ENCODE measurements around the gene HSPG2.
"Not testable (repeated sequence)": the region's sequence is repeated elsewhere in the genome, so short reads cannot be mapped to it uniquely, and the experiment has no call there.

HSPG2 gene

GRCh38 chr1:21927533-21928237 lies 9.4 kb downstream of the HSPG2 start:
- Histone ChIP-seq H3K9ac (ENCODE audit: low read length) (no peak overlapping the region), H3K27me3 (ENCODE audit: control insufficient read depth, insufficient read depth, low read length) (no peaks in the 10 kb centered on the region), H3K27ac (ENCODE audit: low read length) (no peak overlapping the region), H3K4me3 (ENCODE audit: low read length) (no peak overlapping the region), H3K9me3 (ENCODE audit: control insufficient read depth, low read depth, low read length) (no peaks in the 10 kb centered on the region), H3K4me1 (ENCODE audit: control insufficient read depth, low read depth, low read length) (peaks cover 10% of the 10 kb centered on the region), H3K36me3 (ENCODE audit: control insufficient read depth, low read depth, low read length) (no peaks in the 10 kb centered on the region)

- no peak overlapping the region for H3K9ac ChIP-seq (ENCODE audit: low read length)
- H3K4me1 ChIP-seq (ENCODE audit: control insufficient read depth, low read depth, low read length) = peaks cover 9% of the 10 kb centered on the region
- H3K36me3 ChIP-seq (ENCODE audit: control insufficient read depth, low read depth, low read length) = no peaks in the 10 kb centered on the region
- no peaks in the 10 kb centered on the region for H3K9me3 ChIP-seq (ENCODE audit: control insufficient read depth, low read depth, low read length)
- H3K4me3 ChIP-seq (ENCODE audit: low read length) = no peak overlapping the region
- no peaks in the 10 kb centered on the region for H3K27me3 ChIP-seq (ENCODE audit: control insufficient read depth, insufficient read depth, low read length)
- no peak overlapping the region for H3K27ac ChIP-seq (ENCODE audit: low read length)
Observed at GRCh38 chr1:21926814-21927532, 10.1 kb downstream of the HSPG2 start.

GRCh38 chr1:21926065-21926464 lies 11.0 kb downstream of the HSPG2 start:
- Histone ChIP-seq H3K4me3 (ENCODE audit: low read length) (no peak overlapping the region), H3K9ac (ENCODE audit: low read length) (no peak overlapping the region), H3K27me3 (ENCODE audit: control insufficient read depth, insufficient read depth, low read length) (no peaks in the 10 kb centered on the region), H3K27ac (ENCODE audit: low read length) (no peak overlapping the region), H3K36me3 (ENCODE audit: control insufficient read depth, low read depth, low read length) (no peaks in the 10 kb centered on the region), H3K4me1 (ENCODE audit: control insufficient read depth, low read depth, low read length) (peaks cover 11% of the 10 kb centered on the region), H3K9me3 (ENCODE audit: control insufficient read depth, low read depth, low read length) (no peaks in the 10 kb centered on the region)

GRCh38 chr1:21925334-21925940 lies 11.7 kb downstream of the HSPG2 start:
- Histone ChIP-seq H3K9ac (ENCODE audit: low read length) (no peak overlapping the region), H3K4me1 (ENCODE audit: control insufficient read depth, low read depth, low read length) (peaks cover 16% of the 10 kb centered on the region), H3K27ac (ENCODE audit: low read length) (no peak overlapping the region), H3K27me3 (ENCODE audit: control insufficient read depth, insufficient read depth, low read length) (no peaks in the 10 kb centered on the region), H3K4me3 (ENCODE audit: low read length) (no peak overlapping the region), H3K9me3 (ENCODE audit: control insufficient read depth, low read depth, low read length) (no peaks in the 10 kb centered on the region), H3K36me3 (ENCODE audit: control insufficient read depth, low read depth, low read length) (no peaks in the 10 kb centered on the region)

- Histone ChIP-seq H3K27me3 (ENCODE audit: control insufficient read depth, insufficient read depth, low read length) (no peaks in the 10 kb centered on the region), H3K4me1 (ENCODE audit: control insufficient read depth, low read depth, low read length) (peaks cover 17% of the 10 kb centered on the region), H3K9ac (ENCODE audit: low read length) (no peak overlapping the region), H3K4me3 (ENCODE audit: low read length) (no peak overlapping the region), H3K9me3 (ENCODE audit: control insufficient read depth, low read depth, low read length) (no peaks in the 10 kb centered on the region), H3K36me3 (ENCODE audit: control insufficient read depth, low read depth, low read length) (no peaks in the 10 kb centered on the region), H3K27ac (ENCODE audit: low read length) (no peak overlapping the region)
Observed at GRCh38 chr1:21924503-21925005, 12.6 kb downstream of the HSPG2 start.

GRCh38 chr1:21922090-21923013 lies 14.8 kb downstream of the HSPG2 start:
- no peak overlapping the region for H3K9ac ChIP-seq (ENCODE audit: low read length)
- H3K4me3 ChIP-seq (ENCODE audit: low read length) = no peak overlapping the region
- H3K4me1 ChIP-seq (ENCODE audit: control insufficient read depth, low read depth, low read length) = peaks cover 17% of the 10 kb centered on the region
- no peaks in the 10 kb centered on the region for H3K9me3 ChIP-seq (ENCODE audit: control insufficient read depth, low read depth, low read length)
- no peaks in the 10 kb centered on the region for H3K27me3 ChIP-seq (ENCODE audit: control insufficient read depth, insufficient read depth, low read length)
- H3K36me3 ChIP-seq (ENCODE audit: control insufficient read depth, low read depth, low read length) = no peaks in the 10 kb centered on the region
- no peak overlapping the region for H3K27ac ChIP-seq (ENCODE audit: low read length)

- Histone ChIP-seq H3K4me1 (ENCODE audit: control insufficient read depth, low read depth, low read length) (peaks cover 17% of the 10 kb centered on the region), H3K36me3 (ENCODE audit: control insufficient read depth, low read depth, low read length) (no peaks in the 10 kb centered on the region), H3K9me3 (ENCODE audit: control insufficient read depth, low read depth, low read length) (no peaks in the 10 kb centered on the region), H3K27ac (ENCODE audit: low read length) (no peak overlapping the region), H3K9ac (ENCODE audit: low read length) (no peak overlapping the region), H3K27me3 (ENCODE audit: control insufficient read depth, insufficient read depth, low read length) (no peaks in the 10 kb centered on the region), H3K4me3 (ENCODE audit: low read length) (no peak overlapping the region)
Observed at GRCh38 chr1:21921100-21921875, 15.8 kb downstream of the HSPG2 start.

GRCh38 chr1:21919520-21919919 lies 17.6 kb downstream of the HSPG2 start:
- Histone ChIP-seq H3K36me3 (ENCODE audit: control insufficient read depth, low read depth, low read length) (no peaks in the 10 kb centered on the region), H3K4me1 (ENCODE audit: control insufficient read depth, low read depth, low read length) (peaks cover 17% of the 10 kb centered on the region), H3K27ac (ENCODE audit: low read length) (no peak overlapping the region), H3K27me3 (ENCODE audit: control insufficient read depth, insufficient read depth, low read length) (no peaks in the 10 kb centered on the region), H3K4me3 (ENCODE audit: low read length) (no peak overlapping the region), H3K9ac (ENCODE audit: low read length) (no peak overlapping the region), H3K9me3 (ENCODE audit: control insufficient read depth, low read depth, low read length) (no peaks in the 10 kb centered on the region)

GRCh38 chr1:21917239-21917631 lies 19.9 kb downstream of the HSPG2 start:
- H3K9ac ChIP-seq (ENCODE audit: low read length); H3K36me3 ChIP-seq (ENCODE audit: control insufficient read depth, low read depth, low read length); H3K27ac ChIP-seq (ENCODE audit: low read length); H3K4me3 ChIP-seq (ENCODE audit: low read length); H3K27me3 ChIP-seq (ENCODE audit: control insufficient read depth, insufficient read depth, low read length); H3K9me3 ChIP-seq (ENCODE audit: control insufficient read depth, low read depth, low read length): not testable (repeated sequence)
- H3K4me1 ChIP-seq (ENCODE audit: control insufficient read depth, low read depth, low read length) = peaks cover 26% of the 10 kb centered on the region

GRCh38 chr1:21916447-21917238 lies 20.5 kb downstream of the HSPG2 start:
- no peak overlapping the region for H3K4me3 ChIP-seq (ENCODE audit: low read length)
- no peak overlapping the region for H3K9ac ChIP-seq (ENCODE audit: low read length)
- no peaks in the 10 kb centered on the region for H3K27me3 ChIP-seq (ENCODE audit: control insufficient read depth, insufficient read depth, low read length)
- H3K36me3 ChIP-seq (ENCODE audit: control insufficient read depth, low read depth, low read length) = no peaks in the 10 kb centered on the region
- H3K9me3 ChIP-seq (ENCODE audit: control insufficient read depth, low read depth, low read length) = no peaks in the 10 kb centered on the region
- H3K4me1 ChIP-seq (ENCODE audit: control insufficient read depth, low read depth, low read length) = peaks cover 20% of the 10 kb centered on the region
- H3K27ac ChIP-seq (ENCODE audit: low read length) = no peak overlapping the region
